Measurements from ENCODE around the gene POLR2M. TPM values are rescaled to one million over a fixed set of nuclear protein-coding genes. Genes with fewer than 3 reads are reported as not detected.

Gene POLR2M
- total and polyA plus RNA-seq, 10 of the 15 experiments (the other 5 are each of a cell fraction or from before 2014, with no cell fraction given), result 5.8 to 364 (median 23.7) TPM

DNA sequence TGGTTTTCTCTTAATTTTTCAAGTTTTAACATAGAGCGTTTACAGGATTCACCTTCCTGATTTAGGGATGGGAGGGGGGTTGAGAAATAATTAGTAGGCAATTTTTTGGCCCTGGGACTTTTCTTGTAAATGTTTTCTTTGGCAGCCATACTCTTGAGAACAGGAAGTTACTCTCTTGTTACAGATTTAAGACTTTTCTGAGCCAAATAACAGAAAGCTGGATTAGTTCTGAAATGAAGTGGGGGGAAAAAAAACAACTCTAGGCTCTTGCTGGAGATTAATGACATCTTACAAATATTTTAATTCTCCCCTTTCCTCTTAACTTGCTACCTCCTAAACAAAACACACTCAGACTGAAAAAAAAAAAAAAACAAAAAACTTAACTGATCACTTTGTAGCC, 13.8 kb upstream of the POLR2M start:
- RAD21 ChIA-PET (ENCODE audit: unreplicated experiment), result no interaction called here
- CTCF ChIA-PET, result no interaction called here
- WGBS (ENCODE audit: insufficient coverage, insufficient replicate concordance, low lambda C conversion rate, missing lambda C conversion rate), result 33% methylated on average over 1 of the region's 1 CpG
- no peaks in the 10 kb centered on the region for H3K79me2 ChIP-seq (ENCODE audit: control insufficient read depth, insufficient read depth, low read length)
- in situ Hi-C loops (cut with MboI), result no loop called here
- no peaks in the 10 kb centered on the region for H3K4me1 ChIP-seq (ENCODE audit: control insufficient read depth, insufficient read depth, low read length)
- POLR2A ChIA-PET, result no interaction called here
- H2AFZ ChIP-seq (ENCODE audit: control insufficient read depth, low read depth, low read length), result no peak overlapping the region
- H3K27me3 ChIP-seq (replicated peaks in 1 of 2; ENCODE audit: control insufficient read depth in 2 of 2, insufficient read depth in 2 of 2, low read length in 1 of 2), result no peaks in the 10 kb centered on the region
- DNase-seq (ENCODE audit: low read depth, low spot score) (no peak), ATAC-seq (no peak), FAIRE-seq (no peak)
- H4K20me1 ChIP-seq (ENCODE audit: control insufficient read depth, insufficient read depth), result no peaks in the 10 kb centered on the region
- BruUV-seq (replicated peaks), result no TSS peak
- SMC1A ChIA-PET (ENCODE audit: uncharacterized antibody, unreplicated experiment), result no interaction called here
- no peaks in the 10 kb centered on the region for H3K36me3 ChIP-seq (ENCODE audit: control insufficient read depth in 2 of 2, insufficient read depth in 2 of 2, low read length in 1 of 2)
- intact Hi-C loops (cut with micrococcal nuclease; ENCODE audit: unreplicated experiment), result no loop called here
- no peak overlapping the region for H3K9ac ChIP-seq (ENCODE audit: control insufficient read depth, insufficient read depth, low read length)
- no peak overlapping the region for H3K27ac ChIP-seq (ENCODE audit: control insufficient read depth, insufficient read depth)
- no peak overlapping the region for H3K4me2 ChIP-seq (ENCODE audit: control insufficient read depth, insufficient read depth)
- TF ChIP-seq TCF3 (IDR thresholded peaks at IDR 0.05; ENCODE audit: borderline replicate concordance, insufficient read depth, low read depth, low read length) (no peak), NR2F1 (conservative IDR thresholded peaks at IDR 0.05) (no peak), HCFC1 (IDR thresholded peaks at IDR 0.05; ENCODE audit: low read length) (no peak), STAT3 (IDR thresholded peaks at IDR 0.05; ENCODE audit: low read depth, low read length) (no peak), ZNF274 (IDR thresholded peaks at IDR 0.05; ENCODE audit: insufficient read depth, insufficient read length) (no peak), PAX8 (IDR thresholded peaks at IDR 0.05) (no peak), YBX1 (IDR thresholded peaks at IDR 0.05) (no peak), KLF5 (IDR thresholded peaks at IDR 0.05; ENCODE audit: partially characterized antibody) (no peak), EZH2 (IDR thresholded peaks at IDR 0.05; ENCODE audit: borderline replicate concordance, control insufficient read depth, low read depth, low read length) (no peak), ZZZ3 (IDR thresholded peaks at IDR 0.05; ENCODE audit: control insufficient read depth, insufficient read length, low read depth) (no peak), YY1 (IDR thresholded peaks at IDR 0.05; ENCODE audit: low read depth, low read length) (no peak)
- no peak overlapping the region for H3K4me3 ChIP-seq
- H3K9me3 ChIP-seq (replicated peaks; ENCODE audit: control insufficient read depth, insufficient read depth, low read length), result no peaks in the 10 kb centered on the region

DNA sequence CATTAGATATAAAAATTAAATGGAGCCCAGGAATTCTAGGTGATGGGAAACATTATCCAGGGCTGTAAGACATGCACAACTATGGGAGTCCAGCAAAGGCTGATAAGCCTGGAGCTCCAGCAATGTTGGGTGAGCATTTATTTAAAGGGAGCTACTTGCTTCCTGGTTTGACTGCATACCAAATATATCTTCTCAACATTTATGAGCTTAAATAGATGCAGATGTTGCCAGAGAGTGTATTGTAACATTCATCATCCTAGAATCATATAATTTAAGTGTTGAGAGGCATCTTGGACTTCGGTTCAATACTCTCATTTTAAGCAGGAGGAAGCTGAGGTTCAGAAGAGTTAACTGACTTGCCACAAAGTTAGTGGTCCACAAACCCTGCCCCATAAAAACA, 12.2 kb upstream of the POLR2M start:
- CTCF ChIA-PET, result no interaction called here
- intact Hi-C loops (cut with micrococcal nuclease; ENCODE audit: unreplicated experiment) (no loop called here), in situ Hi-C loops (cut with MboI) (no loop called here)
- H3K9ac ChIP-seq (ENCODE audit: control insufficient read depth, insufficient read depth, low read length), result no peak overlapping the region
- DNase-seq (ENCODE audit: low read depth, low spot score), result no peak
- no peaks in the 10 kb centered on the region for H3K79me2 ChIP-seq (ENCODE audit: control insufficient read depth, insufficient read depth, low read length)
- BruUV-seq (replicated peaks), result no TSS peak
- no peaks in the 10 kb centered on the region for H3K27me3 ChIP-seq (replicated peaks in 1 of 2; ENCODE audit: control insufficient read depth in 2 of 2, insufficient read depth in 2 of 2, low read length in 1 of 2)
- SMC1A ChIA-PET (ENCODE audit: uncharacterized antibody, unreplicated experiment), result no interaction called here
- no peaks in the 10 kb centered on the region for H3K36me3 ChIP-seq (ENCODE audit: control insufficient read depth in 2 of 2, insufficient read depth in 2 of 2, low read length in 1 of 2)
- WGBS (ENCODE audit: insufficient coverage, insufficient replicate concordance, low lambda C conversion rate, missing lambda C conversion rate), result 5% methylated on average over 1 of the region's 1 CpG
- FAIRE-seq, result no peak
- no peak overlapping the region for H3K27ac ChIP-seq (ENCODE audit: control insufficient read depth, insufficient read depth)
- H3K4me1 ChIP-seq (ENCODE audit: control insufficient read depth, insufficient read depth, low read length), result no peaks in the 10 kb centered on the region
- no peaks in the 10 kb centered on the region for H3K9me3 ChIP-seq (replicated peaks; ENCODE audit: control insufficient read depth, insufficient read depth, low read length)
- no peak overlapping the region for H3K4me2 ChIP-seq (ENCODE audit: control insufficient read depth, insufficient read depth)
- RAD21 ChIA-PET (ENCODE audit: unreplicated experiment), result no interaction called here
- ATAC-seq, result no peak
- no peak overlapping the region for H3K4me3 ChIP-seq
- no peaks in the 10 kb centered on the region for H4K20me1 ChIP-seq (ENCODE audit: control insufficient read depth, insufficient read depth)
- no peak overlapping the region for H2AFZ ChIP-seq (ENCODE audit: control insufficient read depth, low read depth, low read length)
- POLR2A ChIA-PET, result no interaction called here
- TF ChIP-seq ASH2L (IDR thresholded peaks at IDR 0.05; ENCODE audit: borderline replicate concordance, low read depth), result no peak
- no peak for TF ChIP-seq ZNF384 (IDR thresholded peaks at IDR 0.05; ENCODE audit: borderline replicate concordance, low read depth, low read length)
- TF ChIP-seq POLR2AphosphoS5 (IDR thresholded peaks at IDR 0.05; ENCODE audit: low read length), result no peak
- no peak for TF ChIP-seq CBX3 (IDR thresholded peaks at IDR 0.05; ENCODE audit: borderline replicate concordance, low read depth)
- TF ChIP-seq, protein P1, sequence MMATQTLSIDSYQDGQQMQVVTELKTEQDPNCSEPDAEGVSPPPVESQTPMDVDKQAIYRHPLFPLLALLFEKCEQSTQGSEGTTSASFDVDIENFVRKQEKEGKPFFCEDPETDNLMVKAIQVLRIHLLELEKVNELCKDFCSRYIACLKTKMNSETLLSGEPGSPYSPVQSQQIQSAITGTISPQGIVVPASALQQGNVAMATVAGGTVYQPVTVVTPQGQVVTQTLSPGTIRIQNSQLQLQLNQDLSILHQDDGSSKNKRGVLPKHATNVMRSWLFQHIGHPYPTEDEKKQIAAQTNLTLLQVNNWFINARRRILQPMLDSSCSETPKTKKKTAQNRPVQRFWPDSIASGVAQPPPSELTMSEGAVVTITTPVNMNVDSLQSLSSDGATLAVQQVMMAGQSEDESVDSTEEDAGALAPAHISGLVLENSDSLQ (IDR thresholded peaks at IDR 0.05), result no peak
- TF ChIP-seq ZBED1 (IDR thresholded peaks at IDR 0.05; ENCODE audit: borderline replicate concordance), result no peak
- TF ChIP-seq PAX5 (IDR thresholded peaks at IDR 0.05; ENCODE audit: borderline replicate concordance, low read depth, low read length), result no peak
- TF ChIP-seq NR2C1 (IDR thresholded peaks at IDR 0.05), result no peak
- no peak for TF ChIP-seq STAT1 (conservative IDR thresholded peaks at IDR 0.05)
